Activated naive CD8-positive, alpha-beta T cell treated with anti-CD3 and anti-CD28 coated beads, Interleukin-2, amount 50 U/mL, for 24 hours (primary cell): ENCODE data around the gene RNF7.
"Not testable (repeated sequence)": the region's sequence is repeated elsewhere in the genome, so short reads cannot be mapped to it uniquely, and the experiment has no call there.

Experiments used
- ATAC-seq: fragments of 150-1000 bp; cut with Tn5 transposase; one replicate; pipeline ENCODE4 v1.10.0; 2021
- DNase-seq: peaks from one replicate; pipeline ENCODE4 v3.0.0; 2021
- H3K27ac Mint-ChIP-seq: one replicate; pipeline ENCODE4 v1.8.0; 2021; ENCODE audit warnings: mild to moderate bottlenecking, mixed read lengths
- H3K27me3 Mint-ChIP-seq: one replicate; pipeline ENCODE4 v1.8.0; 2021; ENCODE audit warnings: mixed read lengths
- H3K36me3 Mint-ChIP-seq: one replicate; pipeline ENCODE4 v1.8.0; 2021; ENCODE audit warnings: low read depth, mixed read lengths
- H3K4me1 Mint-ChIP-seq: one replicate; pipeline ENCODE4 v1.8.0; 2021; ENCODE audit warnings: mixed read lengths
- H3K4me3 Mint-ChIP-seq: one replicate; pipeline ENCODE4 v1.8.0; 2021; ENCODE audit warnings: mild to moderate bottlenecking, moderate library complexity, mixed read lengths
- H3K9me3 Mint-ChIP-seq: one replicate; pipeline ENCODE4 v1.8.0; 2021; ENCODE audit warnings: mixed read lengths

The RNF7 gene

DNA sequence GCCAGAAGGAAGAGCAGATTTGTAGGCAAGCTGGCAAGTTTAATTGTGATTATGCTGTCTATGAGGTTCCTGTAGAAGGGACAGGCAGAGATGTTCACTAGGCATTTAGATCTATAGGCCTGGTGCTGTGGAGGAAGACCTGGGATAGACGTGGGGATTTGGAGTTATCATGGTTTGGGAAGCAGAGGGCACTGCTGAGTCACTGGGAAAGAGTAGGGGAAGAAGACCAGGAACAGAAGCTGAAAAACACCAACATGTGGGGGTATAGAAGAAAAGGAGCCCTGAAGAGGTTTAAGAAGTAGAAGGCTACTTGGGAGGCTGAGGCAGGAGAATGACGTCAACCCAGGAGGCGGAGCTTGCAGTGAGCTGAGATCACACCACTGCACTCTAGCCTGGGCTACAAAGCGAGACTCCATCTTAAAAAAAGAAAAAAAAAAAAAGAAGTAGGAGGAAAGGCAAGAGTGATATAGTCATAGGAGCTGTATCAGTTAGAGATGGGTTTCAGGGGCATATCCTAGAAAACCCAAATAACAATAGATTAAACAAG is 44.4 kb downstream of the RNF7 start:
- Mint-ChIP-seq H3K9me3 (peaks cover 3% of the 10 kb centered on the region), H3K36me3 (no peaks in the 10 kb centered on the region), H3K4me1 (no peaks in the 10 kb centered on the region), H3K27me3 (no peaks in the 10 kb centered on the region), H3K27ac (no peak overlapping the region), H3K4me3 (no peak overlapping the region)
- DNase-seq: no peak
- no peak for ATAC-seq

DNA sequence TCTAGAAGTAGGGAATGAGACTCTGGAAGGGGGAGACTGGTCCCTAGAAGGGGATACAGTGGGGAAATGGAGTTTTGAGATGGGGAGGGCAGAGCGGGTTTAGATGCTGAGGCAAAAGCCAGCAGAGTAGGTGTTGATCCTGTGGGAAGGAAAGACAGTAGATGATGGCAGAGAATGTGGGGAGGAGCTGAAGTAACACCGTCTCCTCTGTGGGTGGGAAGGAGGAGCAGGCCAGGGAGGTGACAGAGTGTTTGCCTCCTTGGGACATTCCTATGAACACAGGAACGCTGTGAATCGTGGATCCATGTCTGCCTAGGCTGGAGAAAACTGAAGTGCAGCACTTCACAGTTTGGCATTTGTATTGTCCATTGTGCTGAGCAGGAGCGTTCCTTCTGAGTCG is 45.5 kb downstream of the RNF7 start:
- DNase-seq (no peak), ATAC-seq (no peak)
- Mint-ChIP-seq H3K4me3 (no peak overlapping the region), H3K27ac (no peak overlapping the region), H3K9me3 (peaks cover 3% of the 10 kb centered on the region), H3K4me1 (no peaks in the 10 kb centered on the region), H3K36me3 (no peaks in the 10 kb centered on the region), H3K27me3 (no peaks in the 10 kb centered on the region)

DNA sequence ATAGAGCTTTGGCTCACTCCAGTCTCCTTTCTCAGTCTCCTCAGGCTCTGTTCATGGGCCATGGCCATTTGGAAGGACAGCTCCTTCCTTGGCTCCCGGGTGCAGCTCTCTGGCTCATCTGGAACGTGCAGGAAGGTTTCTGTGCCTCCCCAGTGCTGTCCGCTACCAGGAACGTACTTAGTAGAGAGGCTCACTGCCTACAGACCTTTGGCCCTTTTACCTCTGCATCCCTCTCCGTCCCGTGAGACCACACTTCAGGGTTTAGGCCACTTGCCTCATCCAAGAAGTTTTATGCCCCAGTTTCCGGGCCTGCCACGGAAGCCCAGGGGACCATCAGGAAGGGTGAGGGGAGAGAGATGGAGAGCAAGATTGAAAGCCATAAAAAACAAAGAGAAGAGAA is 46.0 kb downstream of the RNF7 start:
- no peaks in the 10 kb centered on the region for H3K4me1 Mint-ChIP-seq
- ATAC-seq: no peak
- no peak overlapping the region for H3K27ac Mint-ChIP-seq
- peaks cover 3% of the 10 kb centered on the region for H3K9me3 Mint-ChIP-seq
- H3K27me3 Mint-ChIP-seq: no peaks in the 10 kb centered on the region
- no peaks in the 10 kb centered on the region for H3K36me3 Mint-ChIP-seq
- no peak overlapping the region for H3K4me3 Mint-ChIP-seq
- no peak for DNase-seq

DNA sequence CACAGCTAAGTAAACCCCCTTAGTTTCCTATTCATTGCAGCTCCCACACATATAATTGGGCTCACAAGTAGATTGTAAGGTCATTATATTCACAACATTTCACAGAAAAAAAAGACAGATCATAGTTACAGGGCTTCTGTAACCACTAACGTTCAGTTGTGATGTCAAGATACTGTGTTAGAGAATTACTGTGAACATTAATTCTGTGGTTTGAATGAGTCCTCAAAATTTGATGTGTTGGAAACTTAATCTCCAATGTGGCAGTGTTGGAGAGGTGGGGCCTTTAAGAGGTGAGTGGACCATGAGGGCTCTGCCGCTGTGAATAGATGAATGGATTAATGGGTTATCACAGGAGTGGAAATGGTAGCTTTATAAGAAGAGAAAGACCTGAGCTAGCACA is 46.4 kb downstream of the RNF7 start:
- no peak for ATAC-seq
- no peaks in the 10 kb centered on the region for H3K4me1 Mint-ChIP-seq
- no peak for DNase-seq

DNA sequence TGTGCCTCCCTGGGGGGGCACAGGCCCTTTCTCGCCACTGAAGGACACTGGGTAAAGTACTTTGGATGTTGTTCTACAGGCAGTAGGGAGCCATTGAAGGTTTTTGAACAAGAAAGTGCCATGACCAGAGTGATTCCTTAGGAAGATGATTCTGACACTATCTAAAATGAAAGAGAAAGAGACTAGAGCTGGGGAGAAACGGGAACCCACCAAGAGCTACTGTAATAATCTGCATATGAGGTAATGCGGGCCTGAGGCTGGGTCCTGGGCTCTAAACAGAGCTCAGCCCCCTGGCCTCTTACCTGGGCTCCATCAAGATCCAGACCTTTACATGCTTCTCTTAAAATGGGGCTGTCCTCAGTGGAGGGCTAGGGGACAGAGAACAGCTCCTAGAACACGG is 50.1 kb downstream of the RNF7 start:
- no peak for ATAC-seq
- H3K9me3 Mint-ChIP-seq: no peaks in the 10 kb centered on the region
- H3K27ac Mint-ChIP-seq: no peak overlapping the region
- no peaks in the 10 kb centered on the region for H3K4me1 Mint-ChIP-seq
- H3K4me3 Mint-ChIP-seq: no peak overlapping the region
- no peaks in the 10 kb centered on the region for H3K36me3 Mint-ChIP-seq
- no peak for DNase-seq
- H3K27me3 Mint-ChIP-seq: no peaks in the 10 kb centered on the region

More for the DNA sequence above, 46.4 kb downstream of the RNF7 start:
- Mint-ChIP-seq H3K36me3 (no peaks in the 10 kb centered on the region), H3K9me3 (peaks cover 2% of the 10 kb centered on the region), H3K27me3 (no peaks in the 10 kb centered on the region), H3K4me3 (no peak overlapping the region), H3K27ac (no peak overlapping the region)

DNA sequence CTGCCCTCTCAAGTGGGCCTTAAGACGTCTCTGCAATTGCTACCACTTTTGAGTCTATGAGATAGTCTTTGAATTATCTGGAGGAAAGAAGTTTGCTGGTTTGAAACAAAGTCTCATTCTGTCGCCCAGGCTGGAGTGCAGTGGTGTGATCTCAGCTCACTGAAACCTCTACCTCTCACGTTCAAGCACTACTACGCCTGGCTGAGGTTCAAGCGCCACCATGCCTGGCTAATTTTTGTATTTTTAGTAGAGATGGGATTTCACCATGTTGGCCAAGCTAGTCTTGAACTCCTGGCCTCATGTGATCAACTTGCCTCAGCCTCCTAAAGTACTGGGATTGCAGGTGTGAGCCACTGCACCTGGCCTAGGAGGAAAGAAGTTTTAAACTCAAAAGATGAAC is 50.7 kb downstream of the RNF7 start:
- not testable (repeated sequence) for DNase-seq, ATAC-seq, H3K4me3 Mint-ChIP-seq, H3K4me1 Mint-ChIP-seq, H3K9me3 Mint-ChIP-seq, H3K27ac Mint-ChIP-seq, H3K27me3 Mint-ChIP-seq, H3K36me3 Mint-ChIP-seq

DNA sequence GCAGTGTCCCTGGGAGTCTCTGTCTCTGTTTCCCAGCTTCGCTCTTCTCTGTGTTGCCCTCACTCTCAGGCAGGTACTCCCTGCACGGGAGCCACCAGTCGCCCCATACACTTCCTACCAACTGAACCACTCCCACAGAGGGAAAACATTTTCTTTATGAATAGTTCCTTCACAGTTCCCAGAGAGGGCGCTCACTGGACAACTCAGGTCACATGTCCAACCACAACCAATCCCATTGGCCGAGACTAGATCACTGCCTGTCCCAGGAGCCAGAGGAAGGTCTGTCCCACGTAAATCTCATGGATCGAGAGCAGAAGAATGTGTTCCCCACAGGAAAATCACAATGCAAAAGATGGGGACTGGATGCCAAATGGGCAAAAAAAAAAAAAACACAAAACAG is 51.2 kb downstream of the RNF7 start:
- peaks cover 6% of the 10 kb centered on the region for H3K4me1 Mint-ChIP-seq
- H3K9me3 Mint-ChIP-seq: no peaks in the 10 kb centered on the region
- no peak overlapping the region for H3K4me3 Mint-ChIP-seq
- no peak overlapping the region for H3K27ac Mint-ChIP-seq
- no peak for DNase-seq
- ATAC-seq: no peak
- no peaks in the 10 kb centered on the region for H3K27me3 Mint-ChIP-seq
- no peaks in the 10 kb centered on the region for H3K36me3 Mint-ChIP-seq

DNA sequence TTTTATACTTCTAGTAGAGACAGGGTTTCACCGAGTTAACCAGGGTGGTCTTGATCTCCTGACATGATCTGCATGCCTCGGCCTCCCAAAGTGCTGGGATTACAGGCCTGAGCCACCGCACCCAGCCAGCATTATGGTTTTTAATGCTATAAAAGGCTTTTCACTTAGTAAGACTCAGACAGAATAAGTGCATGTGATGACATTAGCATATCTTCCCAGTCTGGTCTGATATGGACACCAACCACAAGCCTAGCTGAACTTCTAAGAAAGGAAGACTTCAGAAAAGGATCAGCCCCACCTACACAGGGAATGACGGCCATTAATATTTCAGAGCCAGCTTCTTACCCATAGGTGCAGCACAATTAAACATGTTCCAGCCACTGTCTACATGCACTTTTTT is 52.1 kb downstream of the RNF7 start:
- Mint-ChIP-seq H3K4me3 (no peak overlapping the region), H3K27me3 (no peaks in the 10 kb centered on the region), H3K27ac (no peak overlapping the region), H3K36me3 (no peaks in the 10 kb centered on the region), H3K4me1 (peaks cover 14% of the 10 kb centered on the region), H3K9me3 (no peaks in the 10 kb centered on the region)
- no peak for ATAC-seq
- no peak for DNase-seq

DNA sequence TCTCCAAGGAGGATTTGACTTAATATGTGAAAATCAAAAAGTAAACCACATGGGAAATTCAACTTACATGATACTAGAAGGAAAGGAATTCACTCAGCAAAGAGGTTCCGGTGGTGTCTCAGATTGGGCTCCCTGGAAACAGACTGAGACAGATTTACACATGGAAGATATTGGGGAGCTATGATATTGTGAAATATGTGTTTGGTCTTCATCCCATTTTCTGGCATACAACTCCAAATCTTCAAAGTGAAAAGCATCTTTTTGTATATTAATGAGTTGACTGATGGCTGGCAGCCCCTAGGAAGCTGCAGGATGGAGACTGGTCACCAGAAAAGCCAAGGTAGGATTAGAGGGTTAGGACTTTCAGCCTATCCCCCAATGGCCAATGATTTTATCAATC is 54.4 kb downstream of the RNF7 start:
- DNase-seq (no peak), ATAC-seq (no peak)
- H3K27ac Mint-ChIP-seq: no peak overlapping the region
- H3K9me3 Mint-ChIP-seq: no peaks in the 10 kb centered on the region
- H3K4me1 Mint-ChIP-seq: peaks cover 37% of the 10 kb centered on the region
- H3K27me3 Mint-ChIP-seq: no peaks in the 10 kb centered on the region
- no peaks in the 10 kb centered on the region for H3K36me3 Mint-ChIP-seq
- no peak overlapping the region for H3K4me3 Mint-ChIP-seq

DNA sequence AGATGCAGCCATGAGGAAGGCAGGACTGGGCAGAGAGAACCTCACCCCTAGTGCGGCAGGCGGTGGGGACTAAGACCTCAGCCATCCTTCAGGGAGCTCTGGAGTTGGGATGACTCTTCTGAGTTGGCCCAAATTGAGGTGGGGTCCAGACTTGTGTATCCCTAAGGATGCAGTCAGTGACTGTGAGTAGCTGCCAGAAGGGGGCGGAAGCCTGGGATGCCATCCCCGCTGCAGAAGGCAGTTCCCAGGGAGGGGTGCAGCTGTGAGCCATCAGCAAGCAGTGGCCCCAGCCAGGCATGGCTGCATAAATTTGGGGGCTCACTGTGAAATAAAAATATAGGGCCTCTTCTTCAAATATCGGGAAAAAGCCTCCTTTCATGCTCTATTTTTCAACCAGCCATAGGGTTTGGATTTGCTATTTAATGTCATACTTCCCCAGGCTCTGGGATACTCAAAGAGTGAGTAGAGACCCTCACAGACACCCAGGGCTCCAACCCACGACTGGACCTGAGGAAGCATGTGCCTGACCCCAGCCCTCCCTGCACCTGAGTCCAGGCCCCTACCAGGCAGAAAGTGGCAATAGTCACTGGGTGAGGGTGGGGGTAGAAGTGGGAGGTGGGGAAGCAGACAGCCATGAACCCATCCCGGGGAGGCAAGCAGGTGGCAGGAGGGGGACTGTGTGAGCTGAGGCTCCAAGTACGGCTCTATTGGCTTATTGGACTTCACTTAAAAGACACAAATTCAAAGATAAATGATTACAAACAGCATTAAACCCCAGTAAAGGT is 55.6 kb downstream of the RNF7 start:
- DNase-seq (no peak), ATAC-seq (no peak)
- no peaks in the 10 kb centered on the region for H3K36me3 Mint-ChIP-seq
- H3K4me3 Mint-ChIP-seq: no peak overlapping the region
- peaks cover 48% of the 10 kb centered on the region for H3K4me1 Mint-ChIP-seq
- H3K9me3 Mint-ChIP-seq: no peaks in the 10 kb centered on the region
- no peaks in the 10 kb centered on the region for H3K27me3 Mint-ChIP-seq
- no peak overlapping the region for H3K27ac Mint-ChIP-seq

DNA sequence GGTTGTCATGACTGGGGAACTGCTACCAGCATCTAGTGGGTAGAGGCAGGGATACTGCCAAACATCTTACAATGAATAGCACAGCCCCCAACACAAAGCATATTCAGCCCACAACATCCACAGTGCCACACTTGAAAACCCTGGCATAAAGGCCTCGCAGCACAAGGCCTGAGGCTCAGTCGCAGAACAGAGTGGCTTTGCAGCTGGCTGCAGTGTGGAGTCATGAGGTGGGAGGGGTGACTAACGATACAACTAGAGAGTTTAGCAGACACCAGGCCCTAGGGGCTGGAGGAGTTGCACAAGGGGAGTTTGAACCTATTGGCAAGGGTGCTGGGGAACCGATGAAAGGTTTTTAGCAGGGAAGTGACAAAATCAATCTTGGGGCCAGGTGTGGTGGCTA is 57.2 kb downstream of the RNF7 start:
- peaks cover 54% of the 10 kb centered on the region for H3K4me1 Mint-ChIP-seq
- no peak overlapping the region for H3K4me3 Mint-ChIP-seq
- H3K27me3 Mint-ChIP-seq: no peaks in the 10 kb centered on the region
- no peak overlapping the region for H3K27ac Mint-ChIP-seq
- ATAC-seq (peak; percentile 11), DNase-seq (peak; percentile 29)
- no peaks in the 10 kb centered on the region for H3K9me3 Mint-ChIP-seq
- H3K36me3 Mint-ChIP-seq: no peaks in the 10 kb centered on the region

DNA sequence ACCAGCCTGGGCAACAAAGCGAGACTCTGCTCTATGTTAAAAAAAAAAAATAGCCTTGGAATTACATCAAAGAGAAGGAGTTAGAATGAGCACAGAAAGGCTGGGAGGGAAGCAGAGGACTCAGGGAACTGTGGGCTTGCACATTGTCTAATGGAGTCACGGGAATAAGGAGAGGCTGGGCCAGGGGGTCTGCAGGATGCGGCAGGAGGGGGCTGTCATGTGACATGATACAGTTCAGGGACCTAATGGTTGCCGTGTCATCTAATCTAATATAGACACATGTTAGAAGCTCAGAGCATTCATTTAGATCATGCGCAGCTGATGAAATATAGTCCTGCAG is 57.6 kb downstream of the RNF7 start:
- peak overlapping the region; percentile 83 for H3K4me3 Mint-ChIP-seq

DNA sequence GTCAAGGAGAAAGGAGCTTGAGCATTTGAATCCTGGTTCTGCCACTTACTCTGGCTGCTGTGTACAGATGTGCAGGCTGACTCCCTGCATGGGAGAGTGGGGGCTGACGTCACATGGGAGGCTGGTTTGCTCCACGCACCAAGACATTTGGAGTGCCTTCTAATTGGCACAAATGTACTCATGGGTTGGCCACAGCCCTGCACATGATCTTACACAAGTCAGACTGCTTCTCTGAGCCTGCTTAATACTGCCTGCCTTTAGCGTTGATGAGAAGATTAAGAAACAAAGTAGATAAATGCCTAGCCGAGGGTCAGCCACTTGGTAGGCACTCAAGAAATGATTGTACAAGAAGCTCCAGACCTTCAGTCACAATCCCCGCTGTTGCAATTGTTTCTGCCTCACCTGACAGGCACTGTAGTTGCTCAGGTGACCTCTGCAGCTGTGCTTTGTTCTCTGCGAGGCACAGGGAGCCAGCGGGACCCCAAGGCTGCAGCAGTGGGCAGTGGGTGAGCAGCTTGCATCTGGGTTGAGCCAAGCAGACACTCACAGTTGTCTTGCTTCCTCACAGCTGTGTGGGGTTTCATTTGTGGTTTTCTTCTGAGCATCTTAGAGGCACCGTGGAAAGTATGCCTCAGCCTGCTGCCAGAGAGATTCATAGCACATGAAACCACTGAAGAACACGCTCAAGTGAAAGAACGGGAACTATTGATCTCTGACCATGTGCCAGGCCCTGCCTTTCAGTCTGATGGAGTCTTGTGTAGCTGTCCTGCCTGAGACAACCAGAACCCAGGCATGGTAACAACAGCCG is 58.2 kb downstream of the RNF7 start:
- ATAC-seq (peak; percentile 92), DNase-seq (peak; percentile 73)
- H3K9me3 Mint-ChIP-seq: no peaks in the 10 kb centered on the region
- peaks cover 3% of the 10 kb centered on the region for H3K36me3 Mint-ChIP-seq
- H3K27me3 Mint-ChIP-seq: no peaks in the 10 kb centered on the region
- H3K4me3 Mint-ChIP-seq: peak overlapping the region; percentile 83
- peak overlapping the region; percentile 98 for H3K27ac Mint-ChIP-seq
- peaks cover 54% of the 10 kb centered on the region for H3K4me1 Mint-ChIP-seq

More for the DNA sequence above, 57.6 kb downstream of the RNF7 start:
- no peak for ATAC-seq
- DNase-seq: no peak
- Mint-ChIP-seq H3K9me3 (no peaks in the 10 kb centered on the region), H3K4me1 (peaks cover 54% of the 10 kb centered on the region), H3K27me3 (no peaks in the 10 kb centered on the region), H3K27ac (peak overlapping the region; percentile 98), H3K36me3 (peaks cover 3% of the 10 kb centered on the region)
